Lower leg skin (tissue), 3 donors: ENCODE measurements around the gene TOP1.
"Not testable (repeated sequence)": the region's sequence is repeated elsewhere in the genome, so short reads cannot be mapped to it uniquely, and the experiment has no call there.

Source experiments
- POLR2A ChIP-seq, 2 donors: fragments of 450-650 bp; IDR thresholded peaks; one replicate each; pipeline ENCODE4 v1.6.1; 2016 to 2017; ENCODE audit warnings: antibody characterized with exemption in 2 of 2, mild to moderate bottlenecking in 1 of 2, moderate library complexity in 1 of 2
- TF ChIP-seq, protein P1 (sequence below), 3 donors: fragments of 450-650 bp; IDR thresholded peaks; one replicate each; pipeline ENCODE4 v1.5.1; 2016; ENCODE audit warnings: antibody characterized with exemption in 3 of 3, mild to moderate bottlenecking in 3 of 3, moderate library complexity in 2 of 3

DNA sequence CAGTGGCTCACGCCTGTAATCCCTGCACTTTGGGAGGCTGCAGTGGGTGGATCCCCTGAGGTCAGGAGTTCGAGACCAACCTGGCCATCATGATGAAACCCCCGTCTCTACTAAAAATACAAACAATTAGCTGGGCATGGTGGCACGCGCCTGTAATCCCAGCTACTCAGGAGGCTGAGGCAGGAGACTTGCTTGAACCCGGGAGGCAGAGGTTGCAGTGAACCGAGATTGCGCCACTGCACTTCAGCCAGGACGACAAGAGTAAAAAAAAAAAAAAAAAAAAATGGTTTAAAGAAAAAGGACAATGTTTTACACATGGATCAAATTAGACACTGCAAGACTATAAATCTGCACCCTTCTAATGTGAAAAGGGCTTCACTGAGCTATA is 103.8 kb downstream of the TOP1 start:
- TF ChIP-seq, protein P1, sequence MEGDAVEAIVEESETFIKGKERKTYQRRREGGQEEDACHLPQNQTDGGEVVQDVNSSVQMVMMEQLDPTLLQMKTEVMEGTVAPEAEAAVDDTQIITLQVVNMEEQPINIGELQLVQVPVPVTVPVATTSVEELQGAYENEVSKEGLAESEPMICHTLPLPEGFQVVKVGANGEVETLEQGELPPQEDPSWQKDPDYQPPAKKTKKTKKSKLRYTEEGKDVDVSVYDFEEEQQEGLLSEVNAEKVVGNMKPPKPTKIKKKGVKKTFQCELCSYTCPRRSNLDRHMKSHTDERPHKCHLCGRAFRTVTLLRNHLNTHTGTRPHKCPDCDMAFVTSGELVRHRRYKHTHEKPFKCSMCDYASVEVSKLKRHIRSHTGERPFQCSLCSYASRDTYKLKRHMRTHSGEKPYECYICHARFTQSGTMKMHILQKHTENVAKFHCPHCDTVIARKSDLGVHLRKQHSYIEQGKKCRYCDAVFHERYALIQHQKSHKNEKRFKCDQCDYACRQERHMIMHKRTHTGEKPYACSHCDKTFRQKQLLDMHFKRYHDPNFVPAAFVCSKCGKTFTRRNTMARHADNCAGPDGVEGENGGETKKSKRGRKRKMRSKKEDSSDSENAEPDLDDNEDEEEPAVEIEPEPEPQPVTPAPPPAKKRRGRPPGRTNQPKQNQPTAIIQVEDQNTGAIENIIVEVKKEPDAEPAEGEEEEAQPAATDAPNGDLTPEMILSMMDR (IDR thresholded peaks at IDR 0.05), result not testable (repeated sequence)
- not testable (repeated sequence) for TF ChIP-seq POLR2A (IDR thresholded peaks at IDR 0.05)
